ENCODE measurements around the gene ARGFX.

GRCh38 chr3:121594850-121595249 lies 27.1 kb downstream of the ARGFX start:
- TF ChIP-seq CTCF (IDR thresholded peaks at IDR 0.05), result no peak
- TF ChIP-seq EZH2 (IDR thresholded peaks at IDR 0.05), result no peak

Data from neural progenitor cell (in vitro differentiated cells).